AG10803 (cell line): ENCODE measurements around the gene TEK.

Experiments used
- DNase-seq: peaks from one replicate; pipeline ENCODE4 v3.0.0; 2010; ENCODE audit warnings: low read depth
- H3K4me3 ChIP-seq: 2 replicates; pipeline ENCODE4 v1.5.1; 2011; ENCODE audit warnings: mild to moderate bottlenecking, low read length, control low read depth
- CTCF ChIP-seq: conservative IDR thresholded peaks from 2 replicates; pipeline ENCODE4 v1.5.1; 2011; ENCODE audit warnings: mild to moderate bottlenecking, low read length, control low read depth, inconsistent platforms

The TEK gene

GRCh38 chr9:27198190-27198589 lies 89.2 kb downstream of the TEK start:
- H3K4me3 ChIP-seq, result no peak overlapping the region
- peak; percentile 13 for DNase-seq
- 0 out of 2 replicates have a peak, but pooled peaks have one; percentile 13 for TF ChIP-seq CTCF

- no peak for TF ChIP-seq CTCF
- no peak overlapping the region for H3K4me3 ChIP-seq
- no peak for DNase-seq
Observed at GRCh38 chr9:27202056-27202455, 93.0 kb downstream of the TEK start.

GRCh38 chr9:27203783-27204182 lies 94.8 kb downstream of the TEK start:
- no peak for DNase-seq
- TF ChIP-seq CTCF, result no peak
- H3K4me3 ChIP-seq, result no peak overlapping the region

GRCh38 chr9:27204578-27204977 lies 95.6 kb downstream of the TEK start:
- no peak for TF ChIP-seq CTCF
- H3K4me3 ChIP-seq, result no peak overlapping the region
- no peak for DNase-seq

GRCh38 chr9:27205198-27205597 lies 96.2 kb downstream of the TEK start:
- H3K4me3 ChIP-seq, result no peak overlapping the region
- DNase-seq, result no peak
- TF ChIP-seq CTCF, result no peak

GRCh38 chr9:27206041-27206440 lies 97.0 kb downstream of the TEK start:
- TF ChIP-seq CTCF, result no peak
- H3K4me3 ChIP-seq, result no peak overlapping the region
- no peak for DNase-seq

GRCh38 chr9:27209034-27209433 lies 100.0 kb downstream of the TEK start:
- TF ChIP-seq CTCF, result no peak
- H3K4me3 ChIP-seq, result no peak overlapping the region
- DNase-seq, result no peak
